Keratinocyte (primary cell): ENCODE measurements around the gene LRRC2.

Experiments used
- EZH2 ChIP-seq: IDR thresholded peaks from one replicate; pipeline ENCODE4 v1.6.1; 2012; ENCODE audit warnings: inconsistent platforms, mild to moderate bottlenecking, low read length, moderate library complexity
- TF ChIP-seq, protein P1 (sequence below), 3 experiments: IDR thresholded peaks in 1 of 3; conservative IDR thresholded peaks in 1 of 3; optimal IDR thresholded peaks in 1 of 3; 2 replicates in 2 of 3; 3 replicates in 1 of 3; pipeline versions ENCODE3 to v1.5.1; 2011; ENCODE audit warnings: low read length in 3 of 3, mild to moderate bottlenecking in 3 of 3, moderate library complexity in 2 of 3, control low read depth in 1 of 3, inconsistent platforms in 1 of 3; ENCODE audit not compliant: insufficient read depth in 2 of 3; ENCODE audit errors: extremely low read depth in 1 of 3

- TF ChIP-seq EZH2, result no peak
- TF ChIP-seq, protein P1, sequence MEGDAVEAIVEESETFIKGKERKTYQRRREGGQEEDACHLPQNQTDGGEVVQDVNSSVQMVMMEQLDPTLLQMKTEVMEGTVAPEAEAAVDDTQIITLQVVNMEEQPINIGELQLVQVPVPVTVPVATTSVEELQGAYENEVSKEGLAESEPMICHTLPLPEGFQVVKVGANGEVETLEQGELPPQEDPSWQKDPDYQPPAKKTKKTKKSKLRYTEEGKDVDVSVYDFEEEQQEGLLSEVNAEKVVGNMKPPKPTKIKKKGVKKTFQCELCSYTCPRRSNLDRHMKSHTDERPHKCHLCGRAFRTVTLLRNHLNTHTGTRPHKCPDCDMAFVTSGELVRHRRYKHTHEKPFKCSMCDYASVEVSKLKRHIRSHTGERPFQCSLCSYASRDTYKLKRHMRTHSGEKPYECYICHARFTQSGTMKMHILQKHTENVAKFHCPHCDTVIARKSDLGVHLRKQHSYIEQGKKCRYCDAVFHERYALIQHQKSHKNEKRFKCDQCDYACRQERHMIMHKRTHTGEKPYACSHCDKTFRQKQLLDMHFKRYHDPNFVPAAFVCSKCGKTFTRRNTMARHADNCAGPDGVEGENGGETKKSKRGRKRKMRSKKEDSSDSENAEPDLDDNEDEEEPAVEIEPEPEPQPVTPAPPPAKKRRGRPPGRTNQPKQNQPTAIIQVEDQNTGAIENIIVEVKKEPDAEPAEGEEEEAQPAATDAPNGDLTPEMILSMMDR (optimal IDR thresholded peaks at IDR 0.05 in 1 of 3, IDR thresholded peaks at IDR 0.05 in 1 of 3, conservative IDR thresholded peaks at IDR 0.05 in 1 of 3; ENCODE audit: extremely low read depth in 1 of 3, insufficient read depth in 2 of 3, low read length in 3 of 3), result no peak
Measured at GRCh38 chr3:46540550-46540949, 25.6 kb downstream of the LRRC2 start.
